Activated naive CD4-positive, alpha-beta T cell treated with Interleukin-2 at 50 U/mL for 16 hours (primary cell): ENCODE results near the gene CHCHD3.

Experiments
- DNase-seq: peaks from one replicate; pipeline ENCODE4 v3.0.0-alpha.2; 2020

Gene CHCHD3

GRCh38 chr7:132857703-132858102, 224.2 kb downstream of the CHCHD3 start:
- DNase-seq = no peak

- DNase-seq = no peak
Observed at GRCh38 chr7:132857031-132857430, 224.9 kb downstream of the CHCHD3 start.

- no peak for DNase-seq
Observed at GRCh38 chr7:132856416-132856815, 225.5 kb downstream of the CHCHD3 start.

- no peak for DNase-seq
Observed at GRCh38 chr7:132855901-132856300, 226.0 kb downstream of the CHCHD3 start.

GRCh38 chr7:132854238-132854637, 227.7 kb downstream of the CHCHD3 start:
- DNase-seq = no peak

GRCh38 chr7:132847376-132847775, 234.5 kb downstream of the CHCHD3 start:
- DNase-seq = no peak

- no peak for DNase-seq
Observed at GRCh38 chr7:132846086-132846485, 235.8 kb downstream of the CHCHD3 start.

GRCh38 chr7:132842478-132842877, 239.4 kb downstream of the CHCHD3 start:
- no peak for DNase-seq

GRCh38 chr7:132840199-132840598, 241.7 kb downstream of the CHCHD3 start:
- DNase-seq = no peak

GRCh38 chr7:132838313-132838712, 243.6 kb downstream of the CHCHD3 start:
- DNase-seq = no peak

- no peak for DNase-seq
Observed at GRCh38 chr7:132837529-132837928, 244.4 kb downstream of the CHCHD3 start.

- DNase-seq = no peak
Observed at GRCh38 chr7:132836746-132837145, 245.1 kb downstream of the CHCHD3 start.

GRCh38 chr7:132830941-132831340, 250.9 kb downstream of the CHCHD3 start:
- DNase-seq = no peak

GRCh38 chr7:132828502-132828901, 253.4 kb downstream of the CHCHD3 start:
- no peak for DNase-seq

GRCh38 chr7:132825932-132826835, 255.7 kb downstream of the CHCHD3 start:
- no peak for DNase-seq

GRCh38 chr7:132825222-132825621, 256.7 kb downstream of the CHCHD3 start:
- no peak for DNase-seq

- no peak for DNase-seq
Observed at GRCh38 chr7:132819648-132820047, 262.2 kb downstream of the CHCHD3 start.

GRCh38 chr7:132817949-132818348, 263.9 kb downstream of the CHCHD3 start:
- DNase-seq = no peak

- DNase-seq = no peak
Observed at GRCh38 chr7:132815696-132816311, 266.1 kb downstream of the CHCHD3 start.

- no peak for DNase-seq
Observed at GRCh38 chr7:132815130-132815529, 266.8 kb downstream of the CHCHD3 start.

- DNase-seq = no peak
Observed at GRCh38 chr7:132810561-132810960, 271.3 kb downstream of the CHCHD3 start.

GRCh38 chr7:132806834-132807233, 275.1 kb downstream of the CHCHD3 start:
- no peak for DNase-seq

- DNase-seq = no peak
Observed at GRCh38 chr7:132805766-132806165, 276.1 kb downstream of the CHCHD3 start.

- DNase-seq = no peak
Observed at GRCh38 chr7:132804849-132805485, 276.9 kb downstream of the CHCHD3 start.
